Renal pelvis (tissue), 4 donors: ENCODE measurements around the gene OSBPL1A. TPM values are rescaled to one million over a fixed set of nuclear protein-coding genes. Genes with fewer than 3 reads are reported as not detected.
"Not testable (repeated sequence)": the region's sequence is repeated elsewhere in the genome, so short reads cannot be mapped to it uniquely, and the experiment has no call there.

Experiments used
- DNase-seq: peaks from one replicate; pipeline ENCODE4 v3.0.0-alpha.2; 2013
- polyA plus RNA-seq, 3 donors: library from polyadenylated mRNA; unstranded; fragments of 120-200 nt; gene quantifications; one replicate each; pipeline ENCODE4 v1.2.1, GENCODE V29; 2013; ENCODE audit not compliant: insufficient read length in 3 of 3

OSBPL1A gene
- polyA plus RNA-seq, 3 donors, result 46.5 to 53.1 (median 48.5) TPM

DNA sequence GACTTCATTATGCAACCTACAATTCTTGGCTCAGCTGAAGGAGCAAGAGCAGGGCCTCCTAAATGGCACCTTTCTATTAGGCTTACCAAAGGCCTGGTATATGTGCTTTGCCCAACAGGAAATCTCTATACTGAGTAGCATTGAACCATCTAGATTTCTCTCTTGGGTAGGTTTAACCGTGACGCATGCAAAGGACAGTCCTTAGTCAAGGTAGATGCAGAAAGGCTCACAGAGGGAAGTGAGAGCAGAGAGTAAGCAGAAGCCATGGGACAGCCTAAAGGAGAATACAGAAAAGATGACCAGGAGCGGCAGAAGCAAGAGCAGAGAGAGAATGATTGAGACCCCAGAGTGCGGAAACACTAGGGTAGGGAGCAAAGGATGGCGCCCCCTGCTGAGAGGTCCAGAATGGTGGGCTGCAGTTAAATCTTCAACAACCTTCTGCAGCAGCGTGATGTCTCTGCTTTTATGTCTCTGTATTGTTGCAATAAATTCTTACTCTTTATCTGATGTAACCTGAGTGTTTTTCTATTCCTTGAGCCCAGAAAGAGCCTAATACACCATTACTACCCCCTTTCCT is 4.7 kb upstream of the OSBPL1A start:
- no peak for DNase-seq

- DNase-seq, result peak; percentile 45
These were observed 3.0 kb upstream of the OSBPL1A start for GRCh38 chr18:24400587-24400986.

- no peak for DNase-seq
These were observed 916 bp upstream of the OSBPL1A start for GRCh38 chr18:24398540-24398939.

DNA sequence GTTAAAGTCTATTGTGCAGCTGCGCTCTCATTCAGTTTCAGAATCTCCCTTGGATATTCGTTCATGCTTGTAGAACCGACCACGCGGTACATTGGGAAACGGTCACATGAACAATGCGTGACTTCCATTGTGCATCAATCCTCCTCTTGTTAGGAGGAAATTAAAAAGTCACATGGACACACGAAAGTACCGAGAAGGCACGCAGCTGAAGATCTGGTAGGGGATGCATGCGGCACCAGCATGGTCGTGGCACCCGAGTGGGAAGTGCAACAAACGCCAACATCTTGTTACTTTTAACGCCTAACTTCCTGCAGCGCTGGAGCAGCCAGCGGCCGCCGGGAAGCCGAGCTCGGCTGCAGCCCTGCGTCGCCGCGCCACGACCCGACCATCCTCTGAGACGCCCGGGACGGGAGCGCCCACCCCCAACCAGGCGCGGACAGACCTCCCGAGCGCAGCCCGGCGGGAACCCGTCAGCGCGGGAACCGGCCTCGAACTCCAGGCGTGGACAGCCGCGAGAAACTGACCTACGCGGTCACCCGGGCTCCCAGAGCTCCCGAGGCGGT is 412 bp downstream of the OSBPL1A start:
- peak; percentile 71 for DNase-seq

DNA sequence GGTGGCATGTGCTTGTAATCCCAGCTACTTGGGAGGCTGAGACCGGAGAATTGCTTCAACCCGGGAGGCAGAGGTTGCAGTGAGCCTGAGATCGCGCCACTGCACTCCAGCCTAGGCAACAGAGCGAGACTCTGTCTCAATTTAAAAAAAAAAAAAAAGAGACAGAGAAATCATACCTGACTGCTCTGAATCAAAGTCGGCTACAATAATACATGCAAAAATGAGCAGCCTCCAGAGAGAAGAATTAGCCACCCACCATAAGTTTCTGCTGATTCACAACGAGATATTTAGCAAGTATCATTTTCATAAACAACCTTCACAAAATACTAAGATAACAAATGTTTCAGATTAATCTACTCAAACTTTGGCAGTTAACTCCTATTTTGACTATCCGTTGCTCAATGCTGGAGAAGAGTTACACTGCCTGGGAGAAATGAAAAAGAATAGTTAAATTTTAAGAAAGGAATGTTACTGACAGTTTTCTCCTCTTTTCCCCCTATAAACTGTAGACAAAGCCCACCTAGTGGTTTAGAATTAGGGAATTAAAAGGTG is 1.5 kb downstream of the OSBPL1A start:
- DNase-seq, result no peak

- no peak for DNase-seq
These were observed 2.4 kb downstream of the OSBPL1A start for GRCh38 chr18:24395049-24395795.

DNA sequence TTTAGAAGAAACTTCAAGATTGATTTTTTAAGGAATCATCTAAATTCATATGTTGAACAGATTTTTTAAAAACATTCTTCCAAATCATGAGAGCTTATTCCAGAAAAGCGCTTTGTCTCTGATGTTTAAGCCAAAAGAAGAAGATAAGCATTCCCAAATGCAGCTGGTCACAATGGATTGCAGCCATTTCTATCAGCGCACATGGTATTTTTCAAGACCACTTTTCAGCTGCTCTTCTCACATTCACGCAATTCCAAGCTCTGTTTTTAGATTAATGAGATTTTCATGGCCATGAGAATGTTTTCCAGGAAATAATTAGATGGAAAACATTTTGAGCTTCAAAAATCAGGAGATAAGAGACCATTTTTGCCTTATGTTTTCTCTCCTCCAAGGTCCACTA is 8.7 kb downstream of the OSBPL1A start:
- DNase-seq, result peak; percentile 35

GRCh38 chr18:24386681-24387080 is 10.9 kb downstream of the OSBPL1A start:
- DNase-seq, result no peak

- no peak for DNase-seq
These were observed 16.5 kb downstream of the OSBPL1A start for GRCh38 chr18:24381126-24381525.

DNA sequence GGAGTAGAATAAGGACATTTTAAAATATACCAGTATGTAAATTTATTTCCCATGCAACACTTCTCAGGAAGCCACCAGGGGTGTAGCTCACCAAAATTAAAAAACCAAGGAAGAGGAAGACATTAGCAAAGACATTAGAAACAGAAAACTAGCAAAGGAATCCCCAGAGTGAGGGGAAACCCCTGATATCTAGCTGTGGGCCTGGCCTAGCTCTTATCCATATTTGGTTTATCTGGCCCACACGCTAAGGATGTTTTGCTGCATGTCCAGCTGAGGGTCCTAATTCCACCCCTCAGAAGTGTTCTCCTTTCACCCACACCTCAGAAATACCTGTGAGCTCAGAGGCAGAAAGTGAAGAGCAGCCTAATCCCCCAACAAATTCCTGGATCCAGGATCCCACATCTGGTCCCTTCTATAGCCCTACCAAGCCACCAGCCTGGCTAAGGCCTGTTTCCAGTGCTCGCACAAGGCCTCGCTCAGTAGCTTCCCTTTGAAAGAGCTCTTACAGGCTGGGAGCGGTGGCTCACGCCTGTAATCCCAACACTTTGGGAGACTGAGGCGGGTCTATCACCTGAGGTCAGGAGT is 17.4 kb downstream of the OSBPL1A start:
- no peak for DNase-seq

DNA sequence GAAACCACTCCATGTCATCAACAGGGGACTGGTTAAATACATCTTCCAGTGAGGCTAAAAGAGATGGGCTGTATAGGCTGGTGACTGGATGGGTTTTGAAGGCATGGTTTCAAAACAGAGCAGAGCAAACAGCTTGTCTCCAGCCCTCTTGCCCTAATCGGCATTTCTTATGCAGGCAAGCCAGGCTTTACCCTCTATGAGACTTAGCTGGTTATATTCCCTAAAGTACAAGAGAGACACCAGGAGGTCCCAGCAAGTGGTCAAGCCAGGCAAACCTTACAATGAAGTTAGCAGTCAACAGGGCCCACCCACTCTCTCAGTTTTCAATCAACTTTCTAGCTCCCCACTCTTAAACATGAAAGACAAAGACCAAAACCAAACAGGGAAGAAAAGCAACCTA is 19.0 kb downstream of the OSBPL1A start:
- no peak for DNase-seq

GRCh38 chr18:24376531-24376930 is 21.1 kb downstream of the OSBPL1A start:
- DNase-seq, result not testable (repeated sequence)

GRCh38 chr18:24373328-24373727 is 24.3 kb downstream of the OSBPL1A start:
- no peak for DNase-seq

- DNase-seq, result no peak
These were observed 25.2 kb downstream of the OSBPL1A start for GRCh38 chr18:24372279-24372872.

- DNase-seq, result no peak
These were observed 27.5 kb downstream of the OSBPL1A start for GRCh38 chr18:24370120-24370519.

GRCh38 chr18:24369426-24369825 is 28.2 kb downstream of the OSBPL1A start:
- no peak for DNase-seq

DNA sequence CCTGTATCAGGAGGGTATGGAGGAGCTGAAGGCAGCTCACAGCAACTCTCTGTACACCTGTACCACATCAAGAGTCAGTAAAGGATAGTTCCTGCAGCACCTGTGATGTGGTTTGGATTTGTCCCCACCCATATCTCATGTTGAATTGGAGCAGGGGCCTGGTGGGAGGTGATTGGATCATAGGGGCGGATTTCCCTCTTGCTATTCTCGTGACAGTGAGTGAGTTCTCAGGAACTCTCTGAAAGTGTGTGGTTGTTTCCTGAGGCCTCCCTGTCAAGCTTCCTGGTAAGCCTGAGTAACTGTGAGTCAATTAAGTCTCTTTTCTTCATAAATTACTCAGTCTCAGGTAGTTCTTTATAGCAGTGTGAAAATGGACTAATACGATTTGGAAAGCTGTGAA is 28.9 kb downstream of the OSBPL1A start:
- no peak for DNase-seq

DNA sequence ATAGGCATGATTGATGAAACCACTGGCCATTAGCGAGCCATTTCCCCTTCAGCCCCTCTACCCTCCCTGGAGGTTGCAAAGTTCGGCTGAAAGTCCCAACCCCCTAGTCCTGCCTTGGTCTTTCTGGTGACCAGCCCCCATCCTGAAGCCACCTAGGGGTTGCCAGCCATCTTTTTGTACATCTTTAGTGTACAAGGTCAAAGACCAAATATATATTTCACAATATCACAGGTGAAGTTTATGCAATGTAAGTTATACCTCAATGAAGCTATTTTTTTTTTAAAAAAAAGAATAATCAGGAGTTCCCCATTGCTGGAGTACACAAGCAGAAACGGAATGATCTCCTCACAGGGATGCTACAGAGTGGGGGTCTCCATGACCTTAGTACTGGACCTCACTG is 31.3 kb downstream of the OSBPL1A start:
- DNase-seq, result no peak

- no peak for DNase-seq
These were observed 33.4 kb downstream of the OSBPL1A start for GRCh38 chr18:24364177-24364576.

DNA sequence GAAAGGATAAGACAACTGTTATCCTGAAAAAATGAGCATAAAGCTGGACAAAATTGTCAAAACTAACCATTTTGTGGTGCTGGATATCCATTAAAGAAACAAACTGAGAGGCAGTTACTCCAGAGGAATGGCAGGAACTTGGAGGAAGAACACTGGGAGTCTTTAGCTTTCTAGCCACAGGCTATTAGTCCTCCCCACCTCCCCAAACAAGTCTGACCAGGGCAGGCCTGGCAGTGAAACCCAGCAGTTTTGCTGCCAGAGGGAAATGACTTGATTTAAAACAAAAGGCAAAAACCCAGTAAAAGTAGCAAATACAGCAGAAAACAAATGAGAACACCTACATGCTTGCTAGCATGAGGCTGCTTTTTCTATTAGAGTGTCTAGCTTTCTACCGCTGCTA is 34.9 kb downstream of the OSBPL1A start:
- DNase-seq, result peak; percentile 4

DNA sequence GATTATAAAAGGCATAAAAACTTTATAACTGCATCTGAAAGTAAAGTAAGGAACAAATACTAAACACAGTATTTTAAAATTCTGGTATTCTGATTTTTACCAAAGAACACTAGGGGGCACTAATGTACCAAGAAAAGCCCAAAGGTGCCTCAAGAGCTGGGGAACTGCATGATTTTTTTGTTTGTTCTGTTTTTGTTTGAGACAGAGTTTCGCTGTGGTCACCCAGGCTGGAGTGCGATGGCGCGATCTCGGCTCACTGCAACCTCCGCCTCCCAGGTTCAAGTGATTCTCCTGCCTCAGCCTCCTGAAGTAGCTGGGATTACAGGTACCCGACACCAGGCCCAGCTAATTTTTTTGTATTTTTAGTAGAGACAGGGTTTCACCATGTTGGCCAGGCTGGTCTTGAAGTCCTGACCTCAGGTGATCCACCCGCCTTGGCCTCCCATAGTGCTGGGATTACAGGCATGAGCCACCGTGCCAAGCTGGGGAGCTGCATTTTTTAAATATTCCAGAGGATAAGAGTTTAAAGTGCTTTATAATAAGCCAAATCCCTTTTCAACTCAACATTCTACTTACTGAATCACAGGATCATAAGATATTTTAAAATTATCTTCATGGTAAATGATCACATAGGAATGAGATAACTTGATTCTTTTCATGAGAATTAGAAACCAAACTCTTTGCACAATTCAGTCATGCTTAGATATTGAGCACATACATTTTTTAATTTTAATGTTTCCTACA is 37.7 kb downstream of the OSBPL1A start:
- peak; percentile 56 for DNase-seq

- no peak for DNase-seq
These were observed 43.3 kb downstream of the OSBPL1A start for GRCh38 chr18:24354278-24354677.
